Superior temporal gyrus (tissue), 1 donor: ENCODE data around the gene RNF5.
A peak's percentile ranks its signal among the peaks of the same experiment; 100 is the strongest.
"Not testable (repeated sequence)": the region's sequence is repeated elsewhere in the genome, so short reads cannot be mapped to it uniquely, and the experiment has no call there.

Experiments used
- DNase-seq: peaks from one replicate; pipeline ENCODE4 v3.0.0-alpha.2; 2016; ENCODE audit errors: extremely low spot score

RNF5 gene

GRCh38 chr6:32175711-32176475, 2.3 kb upstream of the RNF5 start, which contains the start of gene AGPAT1:
AGPAT1 (minus strand) TSS chr6:32176084; CDS start chr6:32171496, 4,588 bp downstream.
- peak; percentile 98 for DNase-seq

- DNase-seq: peak; percentile 55
Measured at GRCh38 chr6:32176476-32177182, 1.6 kb upstream of the RNF5 start.

GRCh38 chr6:32177183-32177787, 920 bp upstream of the RNF5 start:
- DNase-seq: no peak

GRCh38 chr6:32178547-32179440, 589 bp downstream of the RNF5 start:
- DNase-seq: no peak

GRCh38 chr6:32179766-32180405, 1.7 kb downstream of the RNF5 start:
- DNase-seq: no peak

GRCh38 chr6:32181148-32181702, 3.0 kb downstream of the RNF5 start:
- no peak for DNase-seq

GRCh38 chr6:32181915-32182529, 3.8 kb downstream of the RNF5 start:
- DNase-seq: no peak

GRCh38 chr6:32182555-32182981, 4.4 kb downstream of the RNF5 start:
- DNase-seq: no peak

GRCh38 chr6:32183030-32183429, 4.8 kb downstream of the RNF5 start:
- no peak for DNase-seq

GRCh38 chr6:32183483-32184083, 5.4 kb downstream of the RNF5 start:
- no peak for DNase-seq

GRCh38 chr6:32184084-32184640, 6.0 kb downstream of the RNF5 start, which contains the start of gene AGER:
AGER (minus strand) TSS chr6:32184253; CDS start chr6:32184222, 31 bp downstream.
- no peak for DNase-seq

GRCh38 chr6:32185681-32186131, 7.5 kb downstream of the RNF5 start:
- not testable (repeated sequence) for DNase-seq

GRCh38 chr6:32186151-32186840, 8.1 kb downstream of the RNF5 start:
- DNase-seq: not testable (repeated sequence)

GRCh38 chr6:32187009-32187709, 9.0 kb downstream of the RNF5 start:
- DNase-seq: no peak

GRCh38 chr6:32187725-32188380, 9.6 kb downstream of the RNF5 start:
- DNase-seq: not testable (repeated sequence)

- no peak for DNase-seq
Measured at GRCh38 chr6:32188381-32189068, 10.3 kb downstream of the RNF5 start.
